Psoas muscle (tissue), 8 donors: ENCODE data around the gene NKX1-2. TPM values are rescaled to one million over a fixed set of nuclear protein-coding genes. Genes with fewer than 3 reads are reported as not detected.

Source experiments
- ATAC-seq, 4 donors: fragments of 200-7000 bp; cut with Tn5 transposase; one replicate each; pipeline ENCODE4 v1.9.1; 2020; ENCODE audit warnings: moderate library complexity in 3 of 4, mild to moderate bottlenecking in 2 of 4
- DNase-seq, 2 donors: peaks; one replicate each; pipeline ENCODE4 v3.0.0-alpha.2; 2020
- H3K27ac ChIP-seq: fragments of 200-600 bp; one replicate; pipeline ENCODE4 v1.8.0; 2022
- H3K27me3 ChIP-seq, 3 donors: fragments of 200-600 bp in 1 of 3; one replicate each; pipeline versions ENCODE4 v1.6.1 to v1.8.0; 2013 to 2022; ENCODE audit warnings: low read length in 2 of 3, mild to moderate bottlenecking in 2 of 3, moderate library complexity in 1 of 3; ENCODE audit not compliant: insufficient read depth in 3 of 3
- H3K36me3 ChIP-seq, 2 donors: fragments of 200-600 bp in 1 of 2; one replicate each; pipeline versions ENCODE4 v1.6.1 to v1.8.0; 2013 to 2022; ENCODE audit warnings: low read depth in 1 of 2, mild to moderate bottlenecking in 1 of 2, moderate library complexity in 1 of 2; ENCODE audit not compliant: insufficient read depth in 1 of 2
- H3K4me1 ChIP-seq: fragments of 200-600 bp; one replicate; pipeline ENCODE4 v1.8.0; 2022
- H3K4me3 ChIP-seq: fragments of 200-600 bp; one replicate; pipeline ENCODE4 v1.8.0; 2022; ENCODE audit warnings: mild to moderate bottlenecking
- H3K9me3 ChIP-seq: fragments of 200-600 bp; one replicate; pipeline ENCODE4 v1.8.0; 2022
- WGBS, 3 donors: extraction: QIAGEN DNeasy Blood & Tissue Kit; methylation state at CpG; one replicate each; pipeline versions ENCODE4 v1.1.6 to v1.1.7; 2013; 5-methylcytosine and 5-hydroxymethylcytosine counted together
- intact Hi-C, 2 donors: fragments of 100-400 bp; cut with DNase I; formaldehyde crosslinking; loops; one replicate each; pipeline versions ENCODE4 v1.11.0 to v1.14.2; 2022
- polyA plus RNA-seq, 3 donors: library from polyadenylated mRNA; stranded (reverse); fragments of 200-250 nt; gene quantifications; one replicate each; pipeline ENCODE4 v1.2.3, GENCODE V29; 2013
- total RNA-seq, 4 donors: library from RNA; stranded (reverse); fragmentation: NEBNext Ultra II Directional in 2 of 4; extraction: Animal tissue kit (Norgen Biotek cat#: 25700) in 2 of 4; gene quantifications; one replicate each; pipeline versions ENCODE4 v1.2.1 to v1.2.4, GENCODE V29; 2021 to 2023
- TF ChIP-seq, protein P1 (sequence below): fragments of 200-600 bp; IDR thresholded peaks from one replicate; pipeline ENCODE4 v1.8.0; 2022; ENCODE audit warnings: antibody characterized with exemption
- donor health status: healthy with polysubstance abuse.
- donor health status: DM: no; HTN: no; CAD: no; lungs with moderate emphysema.
- donor health status: Bipolar disorder and iron deficiency.
- donor health status: healthy.
- donor health status: DM: yes; HTN: yes; CAD: no.
- donor health status: DM: no; HTN: no; CAD: no.
- donor health status: DM: no; HTN: no; CAD: no.
- donor health status: DM: yes; HTN: yes; CAD: no.

NKX1-2 gene
- total and polyA plus RNA-seq, 7 donors, result not detected

DNA sequence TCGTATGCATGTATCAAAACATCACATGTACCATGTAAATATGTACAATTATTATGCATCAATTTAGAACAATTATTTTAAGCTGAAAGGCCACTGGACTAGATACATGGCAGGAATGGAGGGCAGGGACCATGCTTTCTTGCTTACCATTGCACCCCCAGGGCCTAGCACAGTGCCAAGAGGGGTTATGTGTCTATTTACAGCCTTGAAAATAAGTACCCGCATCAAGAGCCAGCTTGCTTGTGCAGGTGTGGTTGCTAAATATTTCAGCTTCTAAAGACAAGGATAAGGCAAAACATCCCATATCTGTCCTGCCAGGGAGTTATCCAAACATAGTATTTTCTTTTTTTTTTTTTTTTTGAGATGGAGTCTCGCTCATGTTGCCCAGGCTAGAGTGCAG is 16.4 kb downstream of the NKX1-2 start:
- no peaks in the 10 kb centered on the region for H3K9me3 ChIP-seq
- H3K27me3 ChIP-seq, result no peaks in the 10 kb centered on the region
- no peak for DNase-seq
- H3K4me3 ChIP-seq, result no peak overlapping the region
- no peaks in the 10 kb centered on the region for H3K36me3 ChIP-seq
- 87 to 92% (median 89%) methylated on average over 3 of the region's 3 CpGs for WGBS, 3 donors
- TF ChIP-seq, protein P1, sequence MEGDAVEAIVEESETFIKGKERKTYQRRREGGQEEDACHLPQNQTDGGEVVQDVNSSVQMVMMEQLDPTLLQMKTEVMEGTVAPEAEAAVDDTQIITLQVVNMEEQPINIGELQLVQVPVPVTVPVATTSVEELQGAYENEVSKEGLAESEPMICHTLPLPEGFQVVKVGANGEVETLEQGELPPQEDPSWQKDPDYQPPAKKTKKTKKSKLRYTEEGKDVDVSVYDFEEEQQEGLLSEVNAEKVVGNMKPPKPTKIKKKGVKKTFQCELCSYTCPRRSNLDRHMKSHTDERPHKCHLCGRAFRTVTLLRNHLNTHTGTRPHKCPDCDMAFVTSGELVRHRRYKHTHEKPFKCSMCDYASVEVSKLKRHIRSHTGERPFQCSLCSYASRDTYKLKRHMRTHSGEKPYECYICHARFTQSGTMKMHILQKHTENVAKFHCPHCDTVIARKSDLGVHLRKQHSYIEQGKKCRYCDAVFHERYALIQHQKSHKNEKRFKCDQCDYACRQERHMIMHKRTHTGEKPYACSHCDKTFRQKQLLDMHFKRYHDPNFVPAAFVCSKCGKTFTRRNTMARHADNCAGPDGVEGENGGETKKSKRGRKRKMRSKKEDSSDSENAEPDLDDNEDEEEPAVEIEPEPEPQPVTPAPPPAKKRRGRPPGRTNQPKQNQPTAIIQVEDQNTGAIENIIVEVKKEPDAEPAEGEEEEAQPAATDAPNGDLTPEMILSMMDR, result no peak
- intact Hi-C loops, result no loop called here
- H3K27ac ChIP-seq, result no peak overlapping the region
- ATAC-seq, result no peak
- H3K4me1 ChIP-seq, result no peaks in the 10 kb centered on the region

DNA sequence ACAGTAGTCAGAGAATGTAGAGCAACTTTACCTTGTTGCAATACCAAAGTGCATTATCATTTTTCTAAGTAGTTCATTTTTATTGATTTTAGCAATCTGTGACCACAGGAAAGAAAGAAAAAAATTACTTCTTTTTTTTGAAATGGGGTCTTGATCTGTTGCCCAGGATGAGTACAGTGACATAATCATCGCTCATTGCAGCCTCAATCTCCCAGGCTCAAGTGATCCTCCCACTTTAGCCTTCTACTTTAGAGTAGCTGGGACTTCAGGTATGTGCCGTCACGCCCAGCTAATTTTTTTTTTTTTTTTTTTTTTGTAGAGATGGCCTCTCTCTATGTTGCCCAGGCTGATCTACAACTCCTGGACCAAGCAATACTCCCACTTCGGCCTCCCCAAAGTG is 19.8 kb downstream of the NKX1-2 start:
- Histone ChIP-seq H3K9me3 (no peaks in the 10 kb centered on the region), H3K4me1 (no peaks in the 10 kb centered on the region), H3K4me3 (no peak overlapping the region), H3K27ac (no peak overlapping the region), H3K27me3 (peaks cover 0 to 6% (median 0%) of the 10 kb centered on the region in 3 donors), H3K36me3 (no peaks in the 10 kb centered on the region)
- intact Hi-C loops, result no loop called here
- TF ChIP-seq, protein P1, result no peak
- no peak for DNase-seq
- 85 to 94% (median 91%) methylated on average over 4 of the region's 4 CpGs for WGBS, 3 donors
- no peak for ATAC-seq

DNA sequence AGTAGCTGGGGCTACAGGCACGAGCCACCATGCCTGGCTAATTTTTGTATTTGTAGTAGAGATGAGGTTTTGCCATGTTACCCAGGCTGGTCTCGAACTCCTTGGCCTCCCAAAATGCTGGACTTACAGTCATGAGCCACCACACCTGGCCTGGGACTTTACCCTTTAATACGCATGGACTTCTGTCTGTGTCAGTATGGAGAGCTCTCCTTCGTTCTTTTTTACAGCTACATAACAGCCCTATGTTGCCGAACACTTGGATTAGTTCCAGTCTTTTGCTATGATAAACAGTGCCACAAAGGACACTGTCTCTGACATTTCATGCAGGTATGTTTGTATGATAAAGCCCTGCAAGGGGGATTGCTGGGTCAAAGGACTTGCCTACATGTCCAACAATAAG is 20.3 kb downstream of the NKX1-2 start:
- Histone ChIP-seq H3K36me3 (no peaks in the 10 kb centered on the region), H3K27me3 (peaks cover 0 to 6% (median 0%) of the 10 kb centered on the region in 3 donors), H3K4me1 (no peaks in the 10 kb centered on the region), H3K9me3 (no peaks in the 10 kb centered on the region), H3K4me3 (no peak overlapping the region), H3K27ac (no peak overlapping the region)
- ATAC-seq (no peak), DNase-seq (no peak)
- intact Hi-C loops, result no loop called here
- WGBS, 3 donors, result 69 to 71% (median 69%) methylated on average over 5 of the region's 5 CpGs
- TF ChIP-seq, protein P1, result no peak

DNA sequence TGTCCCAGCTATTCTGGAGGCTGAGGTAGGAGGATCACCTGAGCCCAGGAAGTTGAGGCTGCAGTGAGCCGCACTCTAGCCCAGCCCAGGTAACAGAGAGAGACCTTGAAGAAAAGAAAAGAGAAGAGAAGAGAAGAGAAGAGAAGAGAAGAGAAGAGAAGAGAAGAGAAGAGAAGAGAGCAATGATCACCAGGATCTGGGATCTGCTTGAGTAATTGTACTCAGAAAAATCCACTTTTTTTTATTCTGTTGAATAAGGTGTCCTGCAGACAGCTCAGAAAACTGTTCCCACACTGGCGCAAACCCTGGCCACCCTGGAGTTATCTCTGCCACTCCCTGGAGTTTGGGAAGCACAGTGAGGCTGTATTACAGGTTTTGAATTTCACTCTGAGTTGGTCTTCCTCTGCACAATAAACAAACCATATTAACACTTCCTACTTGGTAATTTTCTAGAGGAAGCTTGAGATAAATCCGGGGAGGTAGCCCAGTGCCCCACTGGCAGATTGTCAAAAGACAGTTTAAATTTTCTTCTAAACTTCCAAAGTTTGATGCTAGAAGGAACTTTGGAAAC is 21.5 kb downstream of the NKX1-2 start:
- Histone ChIP-seq H3K4me1 (no peaks in the 10 kb centered on the region), H3K27me3 (peaks cover 0 to 6% (median 0%) of the 10 kb centered on the region in 3 donors), H3K27ac (no peak overlapping the region), H3K4me3 (no peak overlapping the region), H3K9me3 (no peaks in the 10 kb centered on the region), H3K36me3 (no peaks in the 10 kb centered on the region)
- DNase-seq, result no peak
- 57 to 62% (median 59%) methylated on average over 3 of the region's 3 CpGs for WGBS, 3 donors
- TF ChIP-seq, protein P1, result no peak
- intact Hi-C loops, result no loop called here
- no peak for ATAC-seq
